ENCODE measurements around the gene ZNF692. TPM values are rescaled to one million over a fixed set of nuclear protein-coding genes. Genes with fewer than 3 reads are reported as not detected.

ZNF692 gene
- total and polyA plus RNA-seq, 2 of the 13 experiments (the other 11 are each of a cell fraction or from before 2014, with no cell fraction given): 27.3 to 45.8 TPM

DNA sequence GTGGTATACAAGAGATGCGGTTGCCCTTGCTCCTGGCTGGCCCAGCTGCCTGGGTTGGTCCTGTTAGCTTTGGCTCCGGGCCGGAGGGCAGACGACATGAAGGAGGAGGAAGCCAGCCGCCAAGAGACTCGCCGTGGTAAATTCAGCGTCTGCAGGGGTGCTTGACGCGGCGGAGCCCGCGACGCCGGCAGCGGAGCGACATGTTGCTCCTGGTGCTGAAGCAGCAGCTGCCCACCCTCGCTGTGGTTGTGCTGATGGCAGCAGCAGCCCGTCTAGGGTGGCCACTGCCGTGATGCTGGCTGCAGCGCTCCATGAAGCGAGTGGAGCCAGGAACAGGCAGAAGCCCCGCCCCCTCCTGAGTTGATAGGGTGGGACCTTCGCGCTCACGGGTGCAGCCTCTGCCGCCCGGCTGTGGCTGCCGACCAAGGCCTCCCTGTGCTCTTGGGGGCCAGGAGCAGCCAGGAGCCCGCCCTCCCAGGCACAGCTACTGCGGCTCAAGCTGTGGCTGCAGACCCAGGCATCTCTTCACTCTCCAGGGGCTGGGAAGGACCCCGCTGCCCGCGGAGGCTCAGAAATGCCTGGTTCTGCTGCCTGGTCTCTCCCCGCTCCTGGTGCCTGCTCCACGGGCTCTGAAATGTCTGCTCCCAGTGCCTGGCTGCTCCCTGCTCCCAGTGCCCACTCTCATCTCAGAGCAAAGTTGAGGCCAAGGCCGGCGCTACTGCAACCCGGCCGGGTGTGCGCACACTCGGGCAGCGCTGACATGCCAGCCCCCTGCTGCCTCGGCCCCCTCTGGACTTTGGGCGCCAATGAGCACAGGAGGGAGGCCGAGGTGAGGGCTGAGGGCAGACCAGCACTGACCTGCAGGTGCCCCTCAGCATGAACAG is 4.4 kb upstream of the ZNF692 start (continued):
- TF ChIP-seq LCORL (IDR thresholded peaks at IDR 0.05) (no peak), LCORL (CRISPR knock-in tag; IDR thresholded peaks at IDR 0.05) (peak; percentile 83), MTA1 (CRISPR knock-in tag; IDR thresholded peaks at IDR 0.05; ENCODE audit: borderline replicate concordance) (peak; percentile 77; the same call in 1 of the 2 replicates)

DNA sequence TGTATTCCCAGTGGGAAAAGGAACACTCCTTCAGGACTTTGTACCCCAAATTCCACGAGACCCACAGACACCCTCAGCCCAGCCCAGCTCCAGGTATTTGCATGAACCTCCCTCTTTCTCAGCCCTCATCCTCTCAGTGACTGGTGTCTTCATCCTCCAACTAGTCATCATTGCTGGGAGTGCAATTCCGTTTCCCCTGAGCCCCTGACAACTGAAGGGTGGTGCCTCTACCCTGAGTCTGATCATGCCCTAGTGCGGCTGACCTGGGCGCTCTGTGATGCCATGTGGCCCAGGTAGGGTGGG is 3.8 kb upstream of the ZNF692 start:
- Histone ChIP-seq H3K4me2 (ENCODE audit: low read depth, low read length) (peak overlapping the region; percentile 81), H4K20me1 (ENCODE audit: insufficient read depth, low read length) (no peaks in the 10 kb centered on the region), H3K4me3 (replicated peaks in 1 of 3; ENCODE audit: insufficient read depth in 1 of 3, low read depth in 2 of 3, low read length in 3 of 3) (peak overlapping the region; percentile 59 to 81 (median 70); a peak in 5 of 6 replicates), H3K9ac (ENCODE audit: insufficient read depth, low read depth, low read length) (peak overlapping the region; percentile 73), H2AFZ (ENCODE audit: low read length) (peak overlapping the region; percentile 28), H3K9me3 (ENCODE audit: low read length) (no peaks in the 10 kb centered on the region), H3K27ac (ENCODE audit: extremely low read length, insufficient read depth, low read length) (no peak overlapping the region), H3K79me2 (ENCODE audit: insufficient read depth, low read length) (peaks cover 8% of the 10 kb centered on the region), H3K4me1 (ENCODE audit: insufficient read depth, low read length) (peaks cover 42% of the 10 kb centered on the region), H3K36me3 (replicated peaks in 1 of 2; ENCODE audit: control insufficient read depth in 1 of 2, insufficient read depth in 2 of 2, low read length in 2 of 2) (no peaks in the 10 kb centered on the region), H3K27me3 (ENCODE audit: control insufficient read depth in 1 of 2, insufficient read depth in 2 of 2, low read length in 2 of 2) (peaks cover 0 to 1% of the 10 kb centered on the region in 2 experiments; a peak in 2 of 5 replicates)
- intact Hi-C loops (cut with micrococcal nuclease; ENCODE audit: unreplicated experiment): no loop called here
- ATAC-seq: no peak; the same call in 1 of the 3 replicates
- POLR2A ChIA-PET: interaction anchor here (1.7 to 3.1 kb wide), 3 partner anchors 11 to 37 kb away, joined by 7 to 12 read pairs (median 9); partner anchors contain the start of genes SH3BP5L and ZNF672
- no peak for DNase-seq (ENCODE audit: low spot score)
- TF ChIP-seq NONO (IDR thresholded peaks at IDR 0.05): no peak
- 0 out of 2 replicates have a peak, but pooled peaks have one; percentile 13 for TF ChIP-seq NONO (CRISPR knock-in tag; conservative IDR thresholded peaks at IDR 0.05)
- TF ChIP-seq HNRNPUL1 (IDR thresholded peaks at IDR 0.05; ENCODE audit: low read depth, low read length): no peak
- no peak for TF ChIP-seq MATR3 (CRISPR knock-in tag; IDR thresholded peaks at IDR 0.05)
- TF ChIP-seq, protein P1, sequence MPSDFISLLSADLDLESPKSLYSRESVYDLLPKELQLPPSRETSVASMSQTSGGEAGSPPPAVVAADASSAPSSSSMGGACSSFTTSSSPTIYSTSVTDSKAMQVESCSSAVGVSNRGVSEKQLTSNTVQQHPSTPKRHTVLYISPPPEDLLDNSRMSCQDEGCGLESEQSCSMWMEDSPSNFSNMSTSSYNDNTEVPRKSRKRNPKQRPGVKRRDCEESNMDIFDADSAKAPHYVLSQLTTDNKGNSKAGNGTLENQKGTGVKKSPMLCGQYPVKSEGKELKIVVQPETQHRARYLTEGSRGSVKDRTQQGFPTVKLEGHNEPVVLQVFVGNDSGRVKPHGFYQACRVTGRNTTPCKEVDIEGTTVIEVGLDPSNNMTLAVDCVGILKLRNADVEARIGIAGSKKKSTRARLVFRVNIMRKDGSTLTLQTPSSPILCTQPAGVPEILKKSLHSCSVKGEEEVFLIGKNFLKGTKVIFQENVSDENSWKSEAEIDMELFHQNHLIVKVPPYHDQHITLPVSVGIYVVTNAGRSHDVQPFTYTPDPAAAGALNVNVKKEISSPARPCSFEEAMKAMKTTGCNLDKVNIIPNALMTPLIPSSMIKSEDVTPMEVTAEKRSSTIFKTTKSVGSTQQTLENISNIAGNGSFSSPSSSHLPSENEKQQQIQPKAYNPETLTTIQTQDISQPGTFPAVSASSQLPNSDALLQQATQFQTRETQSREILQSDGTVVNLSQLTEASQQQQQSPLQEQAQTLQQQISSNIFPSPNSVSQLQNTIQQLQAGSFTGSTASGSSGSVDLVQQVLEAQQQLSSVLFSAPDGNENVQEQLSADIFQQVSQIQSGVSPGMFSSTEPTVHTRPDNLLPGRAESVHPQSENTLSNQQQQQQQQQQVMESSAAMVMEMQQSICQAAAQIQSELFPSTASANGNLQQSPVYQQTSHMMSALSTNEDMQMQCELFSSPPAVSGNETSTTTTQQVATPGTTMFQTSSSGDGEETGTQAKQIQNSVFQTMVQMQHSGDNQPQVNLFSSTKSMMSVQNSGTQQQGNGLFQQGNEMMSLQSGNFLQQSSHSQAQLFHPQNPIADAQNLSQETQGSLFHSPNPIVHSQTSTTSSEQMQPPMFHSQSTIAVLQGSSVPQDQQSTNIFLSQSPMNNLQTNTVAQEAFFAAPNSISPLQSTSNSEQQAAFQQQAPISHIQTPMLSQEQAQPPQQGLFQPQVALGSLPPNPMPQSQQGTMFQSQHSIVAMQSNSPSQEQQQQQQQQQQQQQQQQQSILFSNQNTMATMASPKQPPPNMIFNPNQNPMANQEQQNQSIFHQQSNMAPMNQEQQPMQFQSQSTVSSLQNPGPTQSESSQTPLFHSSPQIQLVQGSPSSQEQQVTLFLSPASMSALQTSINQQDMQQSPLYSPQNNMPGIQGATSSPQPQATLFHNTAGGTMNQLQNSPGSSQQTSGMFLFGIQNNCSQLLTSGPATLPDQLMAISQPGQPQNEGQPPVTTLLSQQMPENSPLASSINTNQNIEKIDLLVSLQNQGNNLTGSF (CRISPR knock-in tag; IDR thresholded peaks at IDR 0.05): no peak
- TF ChIP-seq NFIB (CRISPR knock-in tag; IDR thresholded peaks at IDR 0.05; ENCODE audit: borderline replicate concordance): 0 out of 2 replicates have a peak, but pooled peaks have one; percentile 42
- TF ChIP-seq ZNF34 (CRISPR knock-in tag; IDR thresholded peaks at IDR 0.05; ENCODE audit: borderline replicate concordance): 0 out of 2 replicates have a peak, but pooled peaks have one; percentile 2
- BruUV-seq (replicated peaks): no TSS peak
- 6% methylated on average over 3 of the region's 4 CpGs for WGBS (ENCODE audit: low lambda C conversion rate)
- in situ Hi-C loops (cut with HindIII; ENCODE audit: extremely low pct_ligation_motif_present, low pct_unique_long_range_greater_than_20kb): no loop called here
- no peak for FAIRE-seq
- CTCF ChIA-PET (ENCODE audit: low intra/inter-chr PET ratio, low total read pairs): no interaction called here

All from HepG2 (cell line).